Measurements from ENCODE around the gene TGFBR3L. TPM values are rescaled to one million over a fixed set of nuclear protein-coding genes. Genes with fewer than 3 reads are reported as not detected.

TGFBR3L gene
- total RNA-seq, 3 donors from 2014 or later, result 2.3 TPM; not detected in 2

DNA sequence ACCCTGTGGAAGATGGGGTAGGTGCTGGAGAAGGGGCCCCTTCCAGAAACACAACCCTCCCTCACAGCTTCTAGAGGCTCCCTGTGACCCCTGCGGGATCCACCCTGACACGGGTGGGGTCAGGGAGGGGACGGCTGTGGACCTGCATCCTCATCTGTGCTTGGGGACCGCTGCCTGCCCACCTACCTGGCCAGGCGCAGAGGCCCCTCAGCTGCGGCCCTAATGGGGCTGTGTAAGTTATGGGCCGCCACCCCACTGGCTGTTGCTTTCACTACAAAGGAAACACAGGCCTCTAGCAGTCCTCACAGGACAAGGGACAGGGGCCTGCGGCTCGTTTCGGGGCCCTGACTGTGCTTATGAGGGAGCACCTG lies 18.3 kb downstream of the TGFBR3L start:
- intact Hi-C loops (cut with DNase I; ENCODE audit: low total_unique reads), result no loop called here
- Histone ChIP-seq H3K27ac (no peak overlapping the region), H3K4me1 (peaks cover 2 to 12% of the 10 kb centered on the region in 2 donors), H3K36me3 (peaks cover 21% of the 10 kb centered on the region), H3K4me3 (no peak overlapping the region), H3K9me3 (no peaks in the 10 kb centered on the region), H3K27me3 (no peaks in the 10 kb centered on the region)
- TF ChIP-seq POLR2AphosphoS5 (IDR thresholded peaks at IDR 0.05) (no peak), POLR2A (IDR thresholded peaks at IDR 0.05) (no peak)
- no peak for DNase-seq (ENCODE audit: low spot score in 2 of 2)

GRCh38 chr19:7933411-7933810 lies 18.8 kb downstream of the TGFBR3L start:
- Histone ChIP-seq H3K4me1 (peaks cover 0 to 8% of the 10 kb centered on the region in 2 donors), H3K4me3 (no peak overlapping the region), H3K36me3 (peaks cover 21% of the 10 kb centered on the region), H3K9me3 (no peaks in the 10 kb centered on the region), H3K27ac (no peak overlapping the region), H3K27me3 (no peaks in the 10 kb centered on the region)
- DNase-seq (ENCODE audit: low spot score in 2 of 2), result no peak
- no peak for TF ChIP-seq POLR2A (IDR thresholded peaks at IDR 0.05)
- TF ChIP-seq POLR2AphosphoS5 (IDR thresholded peaks at IDR 0.05), result no peak
- TF ChIP-seq, protein P1, sequence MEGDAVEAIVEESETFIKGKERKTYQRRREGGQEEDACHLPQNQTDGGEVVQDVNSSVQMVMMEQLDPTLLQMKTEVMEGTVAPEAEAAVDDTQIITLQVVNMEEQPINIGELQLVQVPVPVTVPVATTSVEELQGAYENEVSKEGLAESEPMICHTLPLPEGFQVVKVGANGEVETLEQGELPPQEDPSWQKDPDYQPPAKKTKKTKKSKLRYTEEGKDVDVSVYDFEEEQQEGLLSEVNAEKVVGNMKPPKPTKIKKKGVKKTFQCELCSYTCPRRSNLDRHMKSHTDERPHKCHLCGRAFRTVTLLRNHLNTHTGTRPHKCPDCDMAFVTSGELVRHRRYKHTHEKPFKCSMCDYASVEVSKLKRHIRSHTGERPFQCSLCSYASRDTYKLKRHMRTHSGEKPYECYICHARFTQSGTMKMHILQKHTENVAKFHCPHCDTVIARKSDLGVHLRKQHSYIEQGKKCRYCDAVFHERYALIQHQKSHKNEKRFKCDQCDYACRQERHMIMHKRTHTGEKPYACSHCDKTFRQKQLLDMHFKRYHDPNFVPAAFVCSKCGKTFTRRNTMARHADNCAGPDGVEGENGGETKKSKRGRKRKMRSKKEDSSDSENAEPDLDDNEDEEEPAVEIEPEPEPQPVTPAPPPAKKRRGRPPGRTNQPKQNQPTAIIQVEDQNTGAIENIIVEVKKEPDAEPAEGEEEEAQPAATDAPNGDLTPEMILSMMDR (IDR thresholded peaks at IDR 0.05), result no peak
- intact Hi-C loops (cut with DNase I; ENCODE audit: low total_unique reads), result no loop called here

GRCh38 chr19:7933828-7934725 lies 19.4 kb downstream of the TGFBR3L start:
- Histone ChIP-seq H3K27ac (no peak overlapping the region), H3K4me1 (peaks cover 0 to 8% of the 10 kb centered on the region in 2 donors), H3K9me3 (no peaks in the 10 kb centered on the region), H3K36me3 (peaks cover 21% of the 10 kb centered on the region), H3K27me3 (no peaks in the 10 kb centered on the region), H3K4me3 (no peak overlapping the region)
- TF ChIP-seq, protein P1 (IDR thresholded peaks at IDR 0.05), result no peak
- TF ChIP-seq POLR2AphosphoS5 (IDR thresholded peaks at IDR 0.05) (no peak), POLR2A (IDR thresholded peaks at IDR 0.05) (no peak)
- intact Hi-C loops (cut with DNase I; ENCODE audit: low total_unique reads), result no loop called here
- DNase-seq (ENCODE audit: low spot score in 2 of 2), result no peak

DNA sequence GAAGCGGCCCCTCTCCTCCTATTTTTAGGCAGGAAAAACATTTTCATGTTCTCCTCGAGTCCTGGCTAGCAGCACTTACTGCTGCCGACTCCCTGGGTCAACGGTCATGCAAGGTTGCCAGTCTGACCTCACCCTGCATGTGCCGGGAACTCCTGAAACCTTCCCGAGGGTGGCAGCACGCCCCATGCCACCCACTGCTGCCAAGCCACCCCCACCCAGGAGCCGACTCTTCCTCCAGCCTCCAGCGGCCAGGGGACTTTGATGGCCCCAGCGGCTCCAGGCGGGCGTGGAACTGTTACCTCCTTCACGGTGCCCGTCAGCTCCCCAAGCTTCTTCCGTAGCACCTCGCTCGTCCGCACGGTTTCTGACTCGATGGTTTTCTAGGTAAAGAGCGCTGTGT lies 20.1 kb downstream of the TGFBR3L start:
- peaks cover 21% of the 10 kb centered on the region for H3K36me3 ChIP-seq

GRCh38 chr19:7940841-7941240 lies 26.2 kb downstream of the TGFBR3L start:
- no peaks in the 10 kb centered on the region for H3K36me3 ChIP-seq
- TF ChIP-seq, protein P1 (IDR thresholded peaks at IDR 0.05), result no peak
- TF ChIP-seq POLR2A (IDR thresholded peaks at IDR 0.05) (no peak), POLR2AphosphoS5 (IDR thresholded peaks at IDR 0.05) (no peak)
- intact Hi-C loops (cut with DNase I; ENCODE audit: low total_unique reads), result no loop called here
- peaks cover 0 to 6% of the 10 kb centered on the region in 2 donors for H3K4me1 ChIP-seq
- H3K27ac ChIP-seq, result no peak overlapping the region
- H3K4me3 ChIP-seq, result no peak overlapping the region
- DNase-seq (ENCODE audit: low spot score in 2 of 2), result no peak
- no peaks in the 10 kb centered on the region for H3K27me3 ChIP-seq
- H3K9me3 ChIP-seq, result no peaks in the 10 kb centered on the region

More for the DNA sequence above, 20.1 kb downstream of the TGFBR3L start:
- no peak for DNase-seq (ENCODE audit: low spot score in 2 of 2)
- Histone ChIP-seq H3K4me3 (no peak overlapping the region), H3K4me1 (peaks cover 0 to under 1% of the 10 kb centered on the region in 2 donors), H3K27ac (no peak overlapping the region), H3K9me3 (no peaks in the 10 kb centered on the region), H3K27me3 (no peaks in the 10 kb centered on the region)
- intact Hi-C loops (cut with DNase I; ENCODE audit: low total_unique reads), result no loop called here
- TF ChIP-seq, protein P1 (IDR thresholded peaks at IDR 0.05), result no peak
- TF ChIP-seq POLR2A (IDR thresholded peaks at IDR 0.05) (no peak), POLR2AphosphoS5 (IDR thresholded peaks at IDR 0.05) (no peak)
